Stimulated activated CD4-positive, alpha-beta T cell treated with anti-CD3 and anti-CD28 coated beads, Interleukin-1b, Interleukin-23, amount 100 ng/mL, for 1 hour (primary cell): Measurements from ENCODE around the gene LCNL1.

ENCODE experiments used
- DNase-seq, 2 donors: peaks; one replicate each; pipeline ENCODE4 v3.0.0-alpha.2; 2020; ENCODE audit warnings: low read depth in 2 of 2

LCNL1 gene

GRCh38 chr9:136960212-136960937, 22.4 kb upstream of the LCNL1 start:
- DNase-seq = no peak

GRCh38 chr9:136960938-136961275, 21.9 kb upstream of the LCNL1 start:
- DNase-seq = no peak

GRCh38 chr9:136961279-136962065, 21.3 kb upstream of the LCNL1 start:
- DNase-seq = no peak

- no peak for DNase-seq
Observed at GRCh38 chr9:136962163-136962562, 20.6 kb upstream of the LCNL1 start.

- no peak for DNase-seq
Observed at GRCh38 chr9:136962701-136963248, 20.0 kb upstream of the LCNL1 start.

GRCh38 chr9:136963341-136963740, 19.5 kb upstream of the LCNL1 start:
- no peak for DNase-seq

GRCh38 chr9:136963751-136964150, 19.0 kb upstream of the LCNL1 start:
- DNase-seq = no peak

- DNase-seq = no peak
Observed at GRCh38 chr9:136964171-136964689, 18.6 kb upstream of the LCNL1 start.

- no peak for DNase-seq
Observed at GRCh38 chr9:136964833-136965422, 17.9 kb upstream of the LCNL1 start.

GRCh38 chr9:136965771-136966484, 16.9 kb upstream of the LCNL1 start:
- DNase-seq = no peak

- DNase-seq = no peak
Observed at GRCh38 chr9:136968333-136969127, 14.3 kb upstream of the LCNL1 start.

- no peak for DNase-seq
Observed at GRCh38 chr9:136969150-136969549, 13.6 kb upstream of the LCNL1 start.

GRCh38 chr9:136969774-136970173, 13.0 kb upstream of the LCNL1 start:
- no peak for DNase-seq

- DNase-seq = no peak
Observed at GRCh38 chr9:136970361-136970760, 12.4 kb upstream of the LCNL1 start.

GRCh38 chr9:136971746-136972145, 11.0 kb upstream of the LCNL1 start:
- DNase-seq = no peak

GRCh38 chr9:136972335-136972734, 10.5 kb upstream of the LCNL1 start:
- DNase-seq = no peak

GRCh38 chr9:136972743-136973142, 10.1 kb upstream of the LCNL1 start:
- no peak for DNase-seq

- DNase-seq = no peak
Observed at GRCh38 chr9:136973618-136974617, 8.9 kb upstream of the LCNL1 start.

GRCh38 chr9:136974817-136975535, 7.8 kb upstream of the LCNL1 start:
- DNase-seq = no peak
